Keratinocyte (primary cell): Measurements from ENCODE around the gene SPOCK1. TPM values are rescaled to one million over a fixed set of nuclear protein-coding genes. Genes with fewer than 3 reads are reported as not detected.

Experiments used
- DNase-seq: peaks from one replicate; pipeline ENCODE4 v3.0.0-alpha.2; 2011; ENCODE audit warnings: low read depth, missing footprints, low spot score
- FAIRE-seq: peaks from 2 replicates; lab custom pipeline; 2011; peaks lifted over from hg19 to GRCh38; lab: Jason Lieb, UNC
- H2AFZ ChIP-seq: 2 replicates; pipeline ENCODE4 v1.6.0; 2012; ENCODE audit warnings: low read length, control low read depth, inconsistent platforms; ENCODE audit not compliant: control insufficient read depth
- H3K27ac ChIP-seq: 2 replicates; pipeline ENCODE4 v1.5.1; 2011; ENCODE audit warnings: low read length; ENCODE audit not compliant: control insufficient read depth, insufficient read depth
- H3K27me3 ChIP-seq: 3 replicates; pipeline ENCODE4 v1.6.0; 2011; ENCODE audit warnings: low read length; ENCODE audit not compliant: control insufficient read depth, insufficient read depth; ENCODE audit errors: extremely low read depth
- H3K36me3 ChIP-seq, 2 experiments: 2 replicates in 1 of 2; 3 replicates in 1 of 2; pipeline ENCODE4 v1.5.1; 2011; ENCODE audit warnings: low read length in 2 of 2, mild to moderate bottlenecking in 1 of 2; ENCODE audit not compliant: control insufficient read depth in 2 of 2, insufficient read depth in 2 of 2; ENCODE audit errors: extremely low read depth in 1 of 2
- H3K4me1 ChIP-seq: 3 replicates; pipeline ENCODE4 v1.5.1; 2011; ENCODE audit warnings: low read length; ENCODE audit not compliant: control insufficient read depth, insufficient read depth; ENCODE audit errors: extremely low read depth
- H3K4me2 ChIP-seq: 3 replicates; pipeline ENCODE4 v1.6.0; 2011; ENCODE audit warnings: low read depth, low read length; ENCODE audit not compliant: control insufficient read depth, insufficient read depth; ENCODE audit errors: extremely low read depth
- H3K4me3 ChIP-seq, 3 experiments: fragments of 200-600 bp in 1 of 3; sonication (generic) in 1 of 3; 2 replicates in 2 of 3; 3 replicates in 1 of 3; pipeline ENCODE4 v1.5.1; 2011 to 2016; ENCODE audit warnings: low read length in 3 of 3, mild to moderate bottlenecking in 3 of 3, control low read depth in 2 of 3, inconsistent platforms in 1 of 3, low read depth in 1 of 3, mixed read lengths in 1 of 3, mixed run types in 1 of 3, moderate library complexity in 1 of 3; ENCODE audit not compliant: control insufficient read depth in 2 of 3, insufficient read depth in 2 of 3; ENCODE audit errors: extremely low read depth in 1 of 3
- H3K79me2 ChIP-seq: 2 replicates; pipeline ENCODE4 v1.6.0; 2012; ENCODE audit warnings: low read length; ENCODE audit not compliant: control insufficient read depth, insufficient read depth
- H3K9ac ChIP-seq: 3 replicates; pipeline ENCODE4 v1.6.0; 2011; ENCODE audit warnings: low read length; ENCODE audit not compliant: control insufficient read depth, insufficient read depth; ENCODE audit errors: extremely low read depth
- H3K9me1 ChIP-seq: 3 replicates; pipeline ENCODE4 v1.6.0; 2011; ENCODE audit warnings: low read length; ENCODE audit not compliant: control insufficient read depth, insufficient read depth; ENCODE audit errors: extremely low read depth
- H3K9me3 ChIP-seq: 2 replicates; pipeline ENCODE4 v1.5.1; 2012; ENCODE audit warnings: low read depth, low read length; ENCODE audit not compliant: control insufficient read depth
- H4K20me1 ChIP-seq: 3 replicates; pipeline ENCODE4 v1.6.0; 2011; ENCODE audit warnings: low read length; ENCODE audit not compliant: control insufficient read depth, insufficient read depth; ENCODE audit errors: extremely low read depth
- CTCF ChIP-seq, 3 experiments: IDR thresholded peaks in 1 of 3; conservative IDR thresholded peaks in 1 of 3; optimal IDR thresholded peaks in 1 of 3; 2 replicates in 2 of 3; 3 replicates in 1 of 3; pipeline versions ENCODE3 to v1.5.1; 2011; ENCODE audit warnings: low read length in 3 of 3, mild to moderate bottlenecking in 3 of 3, moderate library complexity in 2 of 3, control low read depth in 1 of 3, inconsistent platforms in 1 of 3; ENCODE audit not compliant: insufficient read depth in 2 of 3; ENCODE audit errors: extremely low read depth in 1 of 3
- EZH2 ChIP-seq: IDR thresholded peaks from one replicate; pipeline ENCODE4 v1.6.1; 2012; ENCODE audit warnings: inconsistent platforms, mild to moderate bottlenecking, low read length, moderate library complexity
- dilution Hi-C: fragments of 300-500 bp; cut with MboI; formaldehyde crosslinking; loops from one replicate; pipeline ENCODE4 v1.7.0; 2020; ENCODE audit warnings: low sequenced_read_pairs; ENCODE audit not compliant: extremely low pct_ligation_motif_present
- polyA plus RNA-seq, 5 experiments: library from polyadenylated mRNA; depleted of rRNA in 3 of 5; stranded (reverse) in 3 of 5; stranded (forward) in 1 of 5; unstranded in 1 of 5; fragments of >200 nt; gene quantifications; 1 replicate in 1 of 5; 2 replicates in 3 of 5; 3 replicates in 1 of 5; pipeline versions ENCODE4 v1.2.1 to v1.2.3, GENCODE V29; 2011 to 2012; ENCODE audit warnings: missing spikeins in 2 of 5, low read depth in 1 of 5, low replicate concordance in 1 of 5

The SPOCK1 gene
- polyA plus RNA-seq, 1 donor (not counting 4 experiments of a cell fraction or from before 2014, with no cell fraction given) = 5.5 TPM

GRCh38 chr5:137191179-137191578 is 307.9 kb downstream of the SPOCK1 start:
- H2AFZ ChIP-seq = no peak overlapping the region
- dilution Hi-C loops = no loop called here
- no peak for DNase-seq
- no peaks in the 10 kb centered on the region for H4K20me1 ChIP-seq
- no peaks in the 10 kb centered on the region for H3K36me3 ChIP-seq
- peaks cover 9% of the 10 kb centered on the region for H3K4me1 ChIP-seq
- H3K4me2 ChIP-seq = no peak overlapping the region
- no peaks in the 10 kb centered on the region for H3K27me3 ChIP-seq
- no peak for FAIRE-seq
- TF ChIP-seq EZH2 (no peak), CTCF (optimal IDR thresholded peaks at IDR 0.05 in 1 of 3, IDR thresholded peaks at IDR 0.05 in 1 of 3, conservative IDR thresholded peaks at IDR 0.05 in 1 of 3; ENCODE audit: extremely low read depth in 1 of 3, insufficient read depth in 2 of 3, low read length in 3 of 3) (no peak)
- no peak overlapping the region for H3K4me3 ChIP-seq
- H3K79me2 ChIP-seq = no peaks in the 10 kb centered on the region
- no peak overlapping the region for H3K9ac ChIP-seq
- H3K9me3 ChIP-seq = no peaks in the 10 kb centered on the region
- H3K27ac ChIP-seq = no peak overlapping the region
- H3K9me1 ChIP-seq = no peaks in the 10 kb centered on the region

- Histone ChIP-seq H3K27me3 (no peaks in the 10 kb centered on the region), H3K4me3 (no peak overlapping the region), H4K20me1 (no peaks in the 10 kb centered on the region), H3K9ac (no peak overlapping the region), H3K9me1 (no peaks in the 10 kb centered on the region), H3K9me3 (no peaks in the 10 kb centered on the region), H3K27ac (no peak overlapping the region), H3K79me2 (no peaks in the 10 kb centered on the region), H3K36me3 (no peaks in the 10 kb centered on the region), H3K4me2 (no peak overlapping the region), H3K4me1 (peaks cover 4% of the 10 kb centered on the region), H2AFZ (no peak overlapping the region)
- DNase-seq (no peak), FAIRE-seq (no peak)
- dilution Hi-C loops = no loop called here
- no peak for TF ChIP-seq CTCF (optimal IDR thresholded peaks at IDR 0.05 in 1 of 3, IDR thresholded peaks at IDR 0.05 in 1 of 3, conservative IDR thresholded peaks at IDR 0.05 in 1 of 3; ENCODE audit: extremely low read depth in 1 of 3, insufficient read depth in 2 of 3, low read length in 3 of 3)
- no peak for TF ChIP-seq EZH2
Measured at GRCh38 chr5:137190441-137190840, 308.7 kb downstream of the SPOCK1 start.
